ENCODE results near the gene ARPC1A. TPM values are rescaled to one million over a fixed set of nuclear protein-coding genes. Genes with fewer than 3 reads are reported as not detected.
"Not testable (repeated sequence)": the region's sequence is repeated elsewhere in the genome, so short reads cannot be mapped to it uniquely, and the experiment has no call there.

The ARPC1A gene
- total RNA-seq, 1 donor: 132 TPM

DNA sequence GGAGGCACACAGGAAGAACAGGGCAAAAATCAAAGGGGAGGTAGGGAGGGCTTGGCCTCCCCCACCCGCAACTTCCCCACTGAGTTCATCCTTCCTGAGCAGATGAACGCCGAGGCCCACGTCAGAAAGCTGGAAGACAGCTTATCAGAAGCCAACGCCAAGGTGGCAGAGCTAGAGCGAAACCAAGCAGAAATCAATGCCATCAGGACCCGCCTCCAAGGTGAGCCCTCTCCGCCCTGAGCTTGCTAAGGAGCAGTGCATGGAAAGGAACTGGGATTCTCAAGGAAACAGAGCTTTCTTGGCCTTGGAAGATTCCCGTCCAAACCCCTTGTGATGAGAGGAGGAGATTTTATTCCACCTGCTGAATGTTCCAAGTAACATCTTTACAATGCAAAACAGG is 36.5 kb upstream of the ARPC1A start:
- no peak for DNase-seq (ENCODE audit: insufficient read length, low spot score, missing footprints)
- H3K79me2 ChIP-seq (ENCODE audit: insufficient read depth, low read length): no peaks in the 10 kb centered on the region
- H2AFZ ChIP-seq (ENCODE audit: low read length): no peak overlapping the region
- no peaks in the 10 kb centered on the region for H3K4me1 ChIP-seq (ENCODE audit: insufficient read depth, low read length)
- H3K9me3 ChIP-seq (ENCODE audit: low read depth, low read length): no peaks in the 10 kb centered on the region
- no peaks in the 10 kb centered on the region for H3K36me3 ChIP-seq (ENCODE audit: insufficient read depth, low read length)
- H4K20me1 ChIP-seq (ENCODE audit: insufficient read depth, low read length): no peaks in the 10 kb centered on the region
- H3K27ac ChIP-seq (ENCODE audit: low read depth, low read length): no peak overlapping the region
- TF ChIP-seq, protein P1, sequence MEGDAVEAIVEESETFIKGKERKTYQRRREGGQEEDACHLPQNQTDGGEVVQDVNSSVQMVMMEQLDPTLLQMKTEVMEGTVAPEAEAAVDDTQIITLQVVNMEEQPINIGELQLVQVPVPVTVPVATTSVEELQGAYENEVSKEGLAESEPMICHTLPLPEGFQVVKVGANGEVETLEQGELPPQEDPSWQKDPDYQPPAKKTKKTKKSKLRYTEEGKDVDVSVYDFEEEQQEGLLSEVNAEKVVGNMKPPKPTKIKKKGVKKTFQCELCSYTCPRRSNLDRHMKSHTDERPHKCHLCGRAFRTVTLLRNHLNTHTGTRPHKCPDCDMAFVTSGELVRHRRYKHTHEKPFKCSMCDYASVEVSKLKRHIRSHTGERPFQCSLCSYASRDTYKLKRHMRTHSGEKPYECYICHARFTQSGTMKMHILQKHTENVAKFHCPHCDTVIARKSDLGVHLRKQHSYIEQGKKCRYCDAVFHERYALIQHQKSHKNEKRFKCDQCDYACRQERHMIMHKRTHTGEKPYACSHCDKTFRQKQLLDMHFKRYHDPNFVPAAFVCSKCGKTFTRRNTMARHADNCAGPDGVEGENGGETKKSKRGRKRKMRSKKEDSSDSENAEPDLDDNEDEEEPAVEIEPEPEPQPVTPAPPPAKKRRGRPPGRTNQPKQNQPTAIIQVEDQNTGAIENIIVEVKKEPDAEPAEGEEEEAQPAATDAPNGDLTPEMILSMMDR (IDR thresholded peaks at IDR 0.05; ENCODE audit: extremely low read depth, low read depth, low read length): no peak
- H3K4me3 ChIP-seq (ENCODE audit: insufficient read depth, low read length): no peak overlapping the region
- H3K4me2 ChIP-seq (ENCODE audit: insufficient read depth, low read length): no peak overlapping the region
- H3K27me3 ChIP-seq (ENCODE audit: insufficient read depth, low read length): no peaks in the 10 kb centered on the region

DNA sequence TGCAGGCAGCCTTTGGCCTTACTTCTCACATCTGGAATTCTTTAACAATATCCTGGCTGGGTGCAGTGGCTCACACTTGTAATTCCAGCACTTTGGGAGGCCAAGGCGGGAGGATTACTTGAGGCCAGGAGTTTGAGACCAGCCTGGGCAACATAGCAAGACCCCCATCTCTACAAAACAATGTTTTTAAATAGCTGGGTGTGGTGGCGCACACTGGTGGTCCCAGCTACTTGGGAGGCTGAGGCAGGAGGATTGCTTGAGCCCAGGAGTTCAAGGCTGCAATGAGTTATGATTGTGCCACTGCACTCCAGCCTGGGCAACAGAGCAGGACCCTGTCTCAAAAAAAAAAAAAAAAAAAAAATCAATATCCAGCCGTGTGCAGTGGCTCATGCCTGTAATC is 35.5 kb upstream of the ARPC1A start:
- H3K4me2 ChIP-seq (ENCODE audit: insufficient read depth, low read length); H3K27me3 ChIP-seq (ENCODE audit: insufficient read depth, low read length); H3K4me3 ChIP-seq (ENCODE audit: insufficient read depth, low read length); H3K4me1 ChIP-seq (ENCODE audit: insufficient read depth, low read length); H3K79me2 ChIP-seq (ENCODE audit: insufficient read depth, low read length); H4K20me1 ChIP-seq (ENCODE audit: insufficient read depth, low read length); H3K9me3 ChIP-seq (ENCODE audit: low read depth, low read length); DNase-seq (ENCODE audit: insufficient read length, low spot score, missing footprints); H2AFZ ChIP-seq (ENCODE audit: low read length); H3K36me3 ChIP-seq (ENCODE audit: insufficient read depth, low read length); H3K27ac ChIP-seq (ENCODE audit: low read depth, low read length): not testable (repeated sequence)

DNA sequence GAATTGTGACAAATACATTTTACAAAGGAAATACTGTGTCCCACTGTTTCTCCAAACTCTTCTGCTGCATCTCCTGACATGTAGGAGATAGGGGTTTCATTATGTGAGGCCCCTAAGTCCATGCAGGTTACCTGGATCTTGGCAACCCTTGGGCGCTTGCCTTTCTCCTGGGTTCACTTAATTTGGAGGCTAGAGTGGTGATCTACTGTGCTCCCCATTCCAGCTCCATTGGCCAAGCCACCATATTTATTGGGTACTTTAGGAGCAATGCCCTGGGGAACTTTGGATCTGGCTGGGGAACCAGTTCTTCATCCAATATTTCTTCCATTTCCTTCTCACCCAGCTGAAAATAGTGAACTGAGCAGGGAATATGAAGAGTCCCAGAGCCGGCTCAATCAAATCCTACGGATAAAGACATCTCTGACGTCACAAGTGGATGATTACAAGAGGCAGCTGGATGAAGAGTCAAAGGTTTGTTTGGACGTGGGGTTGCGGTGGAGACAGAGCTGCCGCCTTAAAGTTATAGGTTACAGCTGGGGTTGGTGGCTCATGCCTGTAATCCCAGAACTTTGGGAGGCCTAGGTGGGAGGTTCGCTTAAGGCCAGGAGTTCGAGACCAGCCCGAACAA is 34.6 kb upstream of the ARPC1A start:
- H3K4me3 ChIP-seq (ENCODE audit: insufficient read depth, low read length): no peak overlapping the region
- no peaks in the 10 kb centered on the region for H3K79me2 ChIP-seq (ENCODE audit: insufficient read depth, low read length)
- no peaks in the 10 kb centered on the region for H3K27me3 ChIP-seq (ENCODE audit: insufficient read depth, low read length)
- H3K36me3 ChIP-seq (ENCODE audit: insufficient read depth, low read length): no peaks in the 10 kb centered on the region
- H3K4me1 ChIP-seq (ENCODE audit: insufficient read depth, low read length): no peaks in the 10 kb centered on the region
- H3K27ac ChIP-seq (ENCODE audit: low read depth, low read length): no peak overlapping the region
- H4K20me1 ChIP-seq (ENCODE audit: insufficient read depth, low read length): no peaks in the 10 kb centered on the region
- H2AFZ ChIP-seq (ENCODE audit: low read length): no peak overlapping the region
- no peaks in the 10 kb centered on the region for H3K9me3 ChIP-seq (ENCODE audit: low read depth, low read length)
- no peak for DNase-seq (ENCODE audit: insufficient read length, low spot score, missing footprints)
- no peak overlapping the region for H3K4me2 ChIP-seq (ENCODE audit: insufficient read depth, low read length)
- TF ChIP-seq, protein P1 (IDR thresholded peaks at IDR 0.05; ENCODE audit: extremely low read depth, low read depth, low read length): no peak

DNA sequence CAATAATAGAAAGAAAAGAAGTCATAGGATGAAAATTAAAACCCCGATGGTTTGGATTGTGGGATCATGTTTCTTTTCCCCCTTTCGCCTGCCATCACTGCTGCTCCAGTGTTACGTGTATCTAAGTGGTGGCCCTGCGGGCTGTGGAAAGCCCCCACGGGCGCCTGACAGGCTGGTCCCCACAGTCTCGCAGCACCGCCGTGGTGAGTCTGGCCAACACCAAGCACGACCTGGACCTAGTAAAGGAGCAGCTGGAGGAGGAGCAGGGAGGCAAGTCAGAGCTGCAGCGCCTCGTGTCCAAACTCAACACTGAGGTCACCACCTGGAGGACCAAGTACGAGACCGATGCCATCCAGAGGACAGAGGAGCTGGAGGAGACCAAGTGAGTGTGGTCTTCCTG is 33.6 kb upstream of the ARPC1A start:
- Histone ChIP-seq H3K27ac (ENCODE audit: low read depth, low read length) (no peak overlapping the region), H3K4me3 (ENCODE audit: insufficient read depth, low read length) (no peak overlapping the region), H3K9me3 (ENCODE audit: low read depth, low read length) (no peaks in the 10 kb centered on the region), H3K4me2 (ENCODE audit: insufficient read depth, low read length) (no peak overlapping the region), H3K79me2 (ENCODE audit: insufficient read depth, low read length) (no peaks in the 10 kb centered on the region), H4K20me1 (ENCODE audit: insufficient read depth, low read length) (no peaks in the 10 kb centered on the region), H3K4me1 (ENCODE audit: insufficient read depth, low read length) (no peaks in the 10 kb centered on the region), H2AFZ (ENCODE audit: low read length) (no peak overlapping the region), H3K36me3 (ENCODE audit: insufficient read depth, low read length) (no peaks in the 10 kb centered on the region), H3K27me3 (ENCODE audit: insufficient read depth, low read length) (no peaks in the 10 kb centered on the region)
- TF ChIP-seq, protein P1 (IDR thresholded peaks at IDR 0.05; ENCODE audit: extremely low read depth, low read depth, low read length): no peak
- no peak for DNase-seq (ENCODE audit: insufficient read length, low spot score, missing footprints)
